IMR-90 (cell line): ENCODE results near the gene KRT6C. TPM values are rescaled to one million over a fixed set of nuclear protein-coding genes. Genes with fewer than 3 reads are reported as not detected.

Source experiments
- ATAC-seq: fragments of 200-7000 bp; cut with Tn5 transposase; 2 replicates; pipeline ENCODE4 v1.9.1; 2020; ENCODE audit warnings: low read depth, mild to moderate bottlenecking, moderate library complexity
- BruUV-seq: library from RNA; stranded (reverse); fragments of 400-500 nt; replicated peaks from 2 replicates; lab custom pipeline; 2021; lab: Mats Ljungman, UMichigan
- CTCF ChIA-PET: fragments of 300-600 bp; formaldehyde crosslinking; extraction: SDS; loops from one replicate; lab custom pipeline; 2021; ENCODE audit warnings: antibody characterized with exemption; lab: Yijun Ruan, JAX
- POLR2A ChIA-PET: fragments of 300-600 bp; sonication (Branson Sonifier 250); formaldehyde crosslinking; loops from one replicate; lab custom pipeline; 2022; ENCODE audit warnings: antibody characterized with exemption; ENCODE audit not compliant: unreplicated experiment; lab: Charles Lee
- DNase-seq: peaks from one replicate; pipeline ENCODE4 v3.0.0; 2013
- H2AFZ ChIP-seq: replicated peaks from 2 replicates; pipeline ENCODE3; 2013; ENCODE audit warnings: low read length, mild to moderate bottlenecking; ENCODE audit not compliant: poor library complexity
- H2AK5ac ChIP-seq: 2 replicates; pipeline ENCODE4 v1.6.1; 2013; ENCODE audit warnings: low read depth, low read length, inconsistent platforms
- H2AK9ac ChIP-seq: replicated peaks from 2 replicates; pipeline ENCODE3; 2013; ENCODE audit warnings: mild to moderate bottlenecking, low read depth, low read length, moderate library complexity; ENCODE audit not compliant: poor library complexity
- H2BK120ac ChIP-seq: 2 replicates; pipeline ENCODE4 v1.6.1; 2013; ENCODE audit warnings: low read depth, low read length, inconsistent platforms
- H2BK15ac ChIP-seq: 3 replicates; pipeline ENCODE4 v1.6.1; 2013; ENCODE audit warnings: low read depth, low read length, inconsistent platforms
- H2BK20ac ChIP-seq: 2 replicates; pipeline ENCODE4 v1.6.1; 2013; ENCODE audit warnings: low read depth, mild to moderate bottlenecking, inconsistent platforms, low read length, moderate library complexity
- H2BK5ac ChIP-seq: 2 replicates; pipeline ENCODE4 v1.6.1; 2013; ENCODE audit warnings: mild to moderate bottlenecking, low read depth, low read length, inconsistent platforms; ENCODE audit not compliant: poor library complexity, severe bottlenecking
- H3K14ac ChIP-seq: replicated peaks from 2 replicates; pipeline ENCODE4 v1.6.1; 2013; ENCODE audit warnings: low read depth, low read length, inconsistent platforms
- H3K18ac ChIP-seq: 2 replicates; pipeline ENCODE4 v1.6.1; 2013; ENCODE audit warnings: low read depth, low read length, control low read depth
- H3K23ac ChIP-seq: 2 replicates; pipeline ENCODE4 v1.6.1; 2013; ENCODE audit warnings: low read depth, low read length, inconsistent platforms
- H3K27ac ChIP-seq: 2 replicates; pipeline ENCODE4 v1.5.1; 2013; ENCODE audit warnings: mild to moderate bottlenecking, control low read depth, low read length; ENCODE audit not compliant: insufficient read depth
- H3K27me3 ChIP-seq: 2 replicates; pipeline ENCODE4 v1.6.1; 2013; ENCODE audit warnings: low read length; ENCODE audit not compliant: control insufficient read depth, insufficient read depth
- H3K36me3 ChIP-seq: 2 replicates; pipeline ENCODE4 v1.6.1; 2013; ENCODE audit warnings: low read length, mixed read lengths; ENCODE audit not compliant: control insufficient read depth, insufficient read depth
- H3K4ac ChIP-seq: 2 replicates; pipeline ENCODE4 v1.6.1; 2013; ENCODE audit warnings: low read depth, low read length, inconsistent platforms
- H3K4me1 ChIP-seq: 2 replicates; pipeline ENCODE4 v1.6.1; 2013; ENCODE audit warnings: low read length, mixed read lengths; ENCODE audit not compliant: control insufficient read depth, insufficient read depth
- H3K4me2 ChIP-seq: 2 replicates; pipeline ENCODE4 v1.6.1; 2013; ENCODE audit warnings: low read depth, mild to moderate bottlenecking, control low read depth, low read length, moderate library complexity
- H3K4me3 ChIP-seq: 2 replicates; pipeline ENCODE4 v1.5.1; 2013; ENCODE audit warnings: low read depth, mild to moderate bottlenecking, control low read depth, low read length, moderate library complexity; ENCODE audit not compliant: insufficient read depth
- H3K56ac ChIP-seq: 2 replicates; pipeline ENCODE4 v1.6.1; 2013; ENCODE audit warnings: low read length, inconsistent platforms; ENCODE audit not compliant: insufficient read depth; ENCODE audit errors: extremely low read depth
- H3K79me1 ChIP-seq, 2 experiments: 2 replicates each; pipeline ENCODE4 v1.6.1; 2013; ENCODE audit warnings: low read length in 2 of 2, inconsistent platforms in 1 of 2, low read depth in 1 of 2
- H3K9ac ChIP-seq: 2 replicates; pipeline ENCODE4 v1.6.1; 2013; ENCODE audit warnings: low read depth, low read length, control low read depth
- H3K9me1 ChIP-seq: 2 replicates; pipeline ENCODE4 v1.6.1; 2013; ENCODE audit warnings: low read length, inconsistent platforms; ENCODE audit not compliant: insufficient read depth
- H3K9me3 ChIP-seq: 2 replicates; pipeline ENCODE4 v1.6.1; 2013; ENCODE audit warnings: low read length; ENCODE audit not compliant: control insufficient read depth, insufficient read depth
- H4K20me1 ChIP-seq: 2 replicates; pipeline ENCODE4 v1.6.1; 2013; ENCODE audit warnings: low read length, inconsistent platforms; ENCODE audit not compliant: insufficient read depth
- H4K5ac ChIP-seq: 2 replicates; pipeline ENCODE4 v1.6.1; 2013; ENCODE audit warnings: mild to moderate bottlenecking, low read depth, low read length, control low read depth
- H4K8ac ChIP-seq, 2 experiments: 2 replicates each; pipeline ENCODE4 v1.6.1; 2013; ENCODE audit warnings: low read depth in 2 of 2, low read length in 2 of 2, control low read depth in 1 of 2, inconsistent platforms in 1 of 2
- H4K91ac ChIP-seq: 2 replicates; pipeline ENCODE4 v1.6.1; 2013; ENCODE audit warnings: low read depth, low read length, inconsistent platforms; ENCODE audit not compliant: insufficient read depth
- MXI1 ChIP-seq: IDR thresholded peaks from 2 replicates; pipeline ENCODE4 v1.6.1; 2012; ENCODE audit warnings: low read depth, mild to moderate bottlenecking, low read length, moderate library complexity, borderline replicate concordance
- POLR2A ChIP-seq: IDR thresholded peaks from 2 replicates; pipeline ENCODE4 v1.6.1; 2012; ENCODE audit warnings: mild to moderate bottlenecking, low read depth, low read length
- RAD21 ChIP-seq: IDR thresholded peaks from 2 replicates; pipeline ENCODE4 v1.6.1; 2012; ENCODE audit warnings: low read length, improper control_type of control experiment
- USF2 ChIP-seq: fragments of 150-350 bp; IDR thresholded peaks from 2 replicates; pipeline ENCODE4 v1.6.1; 2017; ENCODE audit warnings: mild to moderate bottlenecking, antibody characterized with exemption, low read length, low read depth
- WGBS, 2 experiments: methylation state at CpG; one replicate each; pipeline versions ENCODE4 v1.1.5 to v1.1.7; 2013; ENCODE audit warnings: missing lambda C conversion rate in 2 of 2; ENCODE audit not compliant: insufficient read length in 1 of 2; ENCODE audit errors: extremely low coverage in 2 of 2; 5-methylcytosine and 5-hydroxymethylcytosine counted together
- dilution Hi-C: fragments of 300-500 bp; cut with HindIII; formaldehyde crosslinking; loops from one replicate; pipeline ENCODE4 v1.14.3; 2018; ENCODE audit warnings: low sequenced_read_pairs; ENCODE audit not compliant: unreplicated experiment
- in situ Hi-C: fragments of 300-500 bp; cut with MboI; formaldehyde crosslinking; loops from 3 replicates; pipeline ENCODE4 v1.14.3; 2019; ENCODE audit warnings: low sequenced_read_pairs, inconsistent platforms, mixed read lengths
- intact Hi-C: fragments of 100-400 bp; cut with micrococcal nuclease; formaldehyde crosslinking; loops from 2 replicates; pipeline ENCODE4 v1.10.0; 2022
- polyA plus RNA-seq, 3 experiments: library from polyadenylated mRNA; depleted of rRNA; stranded (reverse); fragments of >200 nt; gene quantifications; 2 replicates each; pipeline ENCODE4 v1.2.3, GENCODE V29; 2012; ENCODE audit warnings: low replicate concordance in 1 of 3
- total RNA-seq: library from RNA; depleted of rRNA; stranded (reverse); fragments of >200 nt; gene quantifications from 2 replicates; pipeline ENCODE4 v1.2.3, GENCODE V29; 2012

Gene KRT6C
- total and polyA plus RNA-seq, 2 of the 4 experiments (the other 2 are of a cell fraction), result not detected

- no peak overlapping the region for H3K4ac ChIP-seq
- no peak overlapping the region for H2AK9ac ChIP-seq
- H3K4me1 ChIP-seq, result no peaks in the 10 kb centered on the region; the same call in 1 of the 2 replicates
- TF ChIP-seq MXI1 (no peak), RAD21 (no peak), POLR2A (no peak), USF2 (no peak)
- H3K36me3 ChIP-seq, result no peaks in the 10 kb centered on the region
- H3K27me3 ChIP-seq, result peaks cover 6% of the 10 kb centered on the region; the same call in 1 of the 2 replicates
- H3K14ac ChIP-seq, result no peak overlapping the region
- intact Hi-C loops, result no loop called here
- no peaks in the 10 kb centered on the region for H3K9me3 ChIP-seq
- H3K56ac ChIP-seq, result no peak overlapping the region
- H3K27ac ChIP-seq, result no peak overlapping the region
- H3K23ac ChIP-seq, result no peak overlapping the region
- no peak overlapping the region for H2BK120ac ChIP-seq
- no peak for DNase-seq
- dilution Hi-C loops, result no loop called here
- no peak overlapping the region for H2AK5ac ChIP-seq
- no CpG with 5 or more reads among the region's 2 CpGs for WGBS, 2 experiments
- H2BK20ac ChIP-seq, result no peak overlapping the region
- H4K20me1 ChIP-seq, result no peaks in the 10 kb centered on the region
- H3K18ac ChIP-seq, result no peak overlapping the region
- no peaks in the 10 kb centered on the region for H3K9me1 ChIP-seq
- no peaks in the 10 kb centered on the region for H3K79me1 ChIP-seq
- POLR2A ChIA-PET, result no interaction called here
- no peak overlapping the region for H3K4me3 ChIP-seq
- no peak for ATAC-seq
- in situ Hi-C loops, result no loop called here
- H2BK15ac ChIP-seq, result no peak overlapping the region; the same call in 2 of the 3 replicates
- no peak overlapping the region for H2AFZ ChIP-seq
- no peak overlapping the region for H4K5ac ChIP-seq
- H4K8ac ChIP-seq, result no peak overlapping the region
- H2BK5ac ChIP-seq, result no peak overlapping the region
- BruUV-seq, result no TSS peak
- H3K4me2 ChIP-seq, result no peak overlapping the region
- H4K91ac ChIP-seq, result no peak overlapping the region
- H3K9ac ChIP-seq, result no peak overlapping the region
- CTCF ChIA-PET, result interaction anchor here (1.0 kb wide), 1 partner anchor 11 kb away, joined by 3 read pairs; no protein-coding TSS in a partner anchor
These were observed 33.8 kb downstream of the KRT6C start for GRCh38 chr12:52439845-52440244.
